SK-N-SH (cell line): ENCODE measurements around the gene TNFRSF12A. TPM values are rescaled to one million over a fixed set of nuclear protein-coding genes. Genes with fewer than 3 reads are reported as not detected.

Source experiments
- CTCF ChIA-PET: fragments of 300-600, 350-600 bp; formaldehyde crosslinking; extraction: SDS; loops from one replicate; lab custom pipeline; 2021; lab: Yijun Ruan, JAX
- POLR2A ChIA-PET: fragments of 350-600 bp; sonication (Branson Sonifier 250); formaldehyde crosslinking; extraction: SDS; loops from one replicate; lab custom pipeline; 2020; ENCODE audit warnings: antibody characterized with exemption, inconsistent platforms; lab: Yijun Ruan, JAX
- DNase-seq: peaks from one replicate; pipeline ENCODE4 v3.0.0; 2012
- H2AFZ ChIP-seq: fragments of 200-600 bp; sonication (generic); 2 replicates; pipeline ENCODE4 v1.8.1; 2016; ENCODE audit warnings: antibody characterized with exemption, mild to moderate bottlenecking, low read depth
- H3F3A ChIP-seq: fragments of 200-600 bp; sonication (generic); replicated peaks from 2 replicates; pipeline ENCODE3; 2016; ENCODE audit warnings: antibody characterized with exemption, mild to moderate bottlenecking; ENCODE audit not compliant: insufficient read depth
- H3K27ac ChIP-seq, 2 experiments: fragments of 200-500 bp in 1 of 2; fragments of 200-600 bp in 1 of 2; sonication (Bioruptor generic) in 1 of 2; sonication (generic), shearing (Covaris generic) in 1 of 2; 2 replicates each; pipeline versions ENCODE4 v1.5.1 to v1.6.1; 2014 to 2016; ENCODE audit warnings: low read depth in 2 of 2, inconsistent platforms in 1 of 2, low read length in 1 of 2, mild to moderate bottlenecking in 1 of 2, mixed read lengths in 1 of 2
- H3K27me3 ChIP-seq: fragments of 200-600 bp; sonication (generic), shearing (Covaris generic); 2 replicates; pipeline ENCODE4 v1.6.1; 2016; ENCODE audit warnings: mixed run types; ENCODE audit not compliant: insufficient read depth
- H3K36me3 ChIP-seq, 2 experiments: fragments of 200-500 bp in 1 of 2; fragments of 200-600 bp in 1 of 2; sonication (Bioruptor generic) in 1 of 2; sonication (generic) in 1 of 2; replicated peaks in 1 of 2; 2 replicates each; pipeline versions ENCODE3 to v1.5.1; 2014 to 2016; ENCODE audit warnings: low read length in 1 of 2, mild to moderate bottlenecking in 1 of 2; ENCODE audit not compliant: insufficient read depth in 2 of 2, control insufficient read depth in 1 of 2
- H3K4me1 ChIP-seq, 2 experiments: fragments of 200-500 bp in 1 of 2; fragments of 200-600 bp in 1 of 2; sonication (Bioruptor generic) in 1 of 2; sonication (generic), shearing (Covaris generic) in 1 of 2; 2 replicates each; pipeline versions ENCODE4 v1.5.1 to v1.6.1; 2014 to 2016; ENCODE audit warnings: low read depth in 1 of 2, low read length in 1 of 2, mixed run types in 1 of 2; ENCODE audit not compliant: insufficient read depth in 2 of 2, control insufficient read depth in 1 of 2
- H3K4me2 ChIP-seq: fragments of 200-600 bp; sonication (generic), shearing (Covaris generic); 2 replicates; pipeline ENCODE4 v1.6.1; 2017; ENCODE audit warnings: mixed run types
- H3K4me3 ChIP-seq, 2 experiments: fragments of 200-500 bp in 1 of 2; fragments of 200-600 bp in 1 of 2; sonication (Bioruptor generic) in 1 of 2; sonication (generic), shearing (Covaris generic) in 1 of 2; 2 replicates each; pipeline versions ENCODE4 v1.5.1 to v1.8.1; 2014 to 2016; ENCODE audit warnings: low read depth in 2 of 2, inconsistent platforms in 1 of 2, low read length in 1 of 2, mild to moderate bottlenecking in 1 of 2, mixed read lengths in 1 of 2, moderate library complexity in 1 of 2
- H3K79me2 ChIP-seq: fragments of 200-600 bp; sonication (generic); 2 replicates; pipeline ENCODE4 v1.8.1; 2017; ENCODE audit warnings: mild to moderate bottlenecking; ENCODE audit not compliant: insufficient read depth
- H3K9ac ChIP-seq: fragments of 200-600 bp; sonication (generic); 2 replicates; pipeline ENCODE4 v1.6.1; 2017; ENCODE audit warnings: mixed run types
- H3K9me2 ChIP-seq: fragments of 200-600 bp; sonication (generic); 2 replicates; pipeline ENCODE4 v1.6.1; 2017; ENCODE audit warnings: mixed run types
- H3K9me3 ChIP-seq: fragments of 200-600 bp; sonication (generic); 2 replicates; pipeline ENCODE4 v1.6.1; 2017; ENCODE audit warnings: mixed run types, mild to moderate bottlenecking, moderate library complexity
- H4K20me1 ChIP-seq: fragments of 200-600 bp; sonication (generic); 2 replicates; pipeline ENCODE4 v1.6.1; 2017; ENCODE audit warnings: mild to moderate bottlenecking, mixed run types; ENCODE audit not compliant: insufficient read depth
- CTCF ChIP-seq: fragments of 200-600 bp; sonication (generic); IDR thresholded peaks from 2 replicates; pipeline ENCODE4 v1.6.1; 2017; ENCODE audit warnings: antibody characterized with exemption, mild to moderate bottlenecking, moderate library complexity
- FOXJ3 ChIP-seq: sonication (generic); formaldehyde crosslinking; IDR thresholded peaks from 2 replicates; pipeline ENCODE4 v1.5.1; 2020; ENCODE audit warnings: mild to moderate bottlenecking, missing genetic modification reagents
- GABPA ChIP-seq: IDR thresholded peaks from 2 replicates; pipeline ENCODE4 v1.4.0; 2012; ENCODE audit warnings: low read depth, mild to moderate bottlenecking
- JUND ChIP-seq: IDR thresholded peaks from 2 replicates; pipeline ENCODE4 v1.4.0; 2012
- NRF1 ChIP-seq: IDR thresholded peaks from 2 replicates; pipeline ENCODE4 v1.6.1; 2012; ENCODE audit warnings: low read depth, mild to moderate bottlenecking, low read length
- POLR2AphosphoS5 ChIP-seq: IDR thresholded peaks from 2 replicates; pipeline ENCODE4 v1.6.1; 2012; ENCODE audit warnings: low read depth, low read length
- RAD21 ChIP-seq: IDR thresholded peaks from 2 replicates; pipeline ENCODE4 v1.6.1; 2012; ENCODE audit warnings: mild to moderate bottlenecking, low read length
- RXRA ChIP-seq: IDR thresholded peaks from 2 replicates; pipeline ENCODE4 v1.4.0; 2012; ENCODE audit warnings: low read depth, mild to moderate bottlenecking, borderline replicate concordance
- TAF1 ChIP-seq: IDR thresholded peaks from 2 replicates; pipeline ENCODE4 v1.6.1; 2012; ENCODE audit warnings: low read depth, mild to moderate bottlenecking, low read length, moderate library complexity, borderline replicate concordance
- USF1 ChIP-seq: IDR thresholded peaks from 2 replicates; pipeline ENCODE4 v1.4.0; 2012; ENCODE audit warnings: low read depth, borderline replicate concordance
- WGBS: methylation state at CpG from one replicate; pipeline ENCODE4 v1.1.6; 2017; ENCODE audit warnings: low lambda C conversion rate; 5-methylcytosine and 5-hydroxymethylcytosine counted together
- polyA plus RNA-seq, 3 experiments: library from polyadenylated mRNA; depleted of rRNA; stranded (reverse); fragments of >200 nt; gene quantifications; 2 replicates each; pipeline ENCODE4 v1.2.3, GENCODE V29; 2012
- TF ChIP-seq, protein P1 (sequence below): IDR thresholded peaks from 2 replicates; pipeline ENCODE4 v1.4.0; 2012; ENCODE audit warnings: low read depth
- TF ChIP-seq, protein P2 (sequence below): fragments of 150-350 bp; IDR thresholded peaks from 2 replicates; pipeline ENCODE4 v1.6.1; 2017; ENCODE audit warnings: antibody characterized with exemption, low read length, low read depth, borderline replicate concordance
- TF ChIP-seq, protein P3 (sequence below): IDR thresholded peaks from 2 replicates; pipeline ENCODE4 v1.4.0; 2012; ENCODE audit warnings: low read depth, borderline replicate concordance

TNFRSF12A gene
- polyA plus RNA-seq, 1 of the 3 experiments (the other 2 are of a cell fraction), result 374 TPM

DNA sequence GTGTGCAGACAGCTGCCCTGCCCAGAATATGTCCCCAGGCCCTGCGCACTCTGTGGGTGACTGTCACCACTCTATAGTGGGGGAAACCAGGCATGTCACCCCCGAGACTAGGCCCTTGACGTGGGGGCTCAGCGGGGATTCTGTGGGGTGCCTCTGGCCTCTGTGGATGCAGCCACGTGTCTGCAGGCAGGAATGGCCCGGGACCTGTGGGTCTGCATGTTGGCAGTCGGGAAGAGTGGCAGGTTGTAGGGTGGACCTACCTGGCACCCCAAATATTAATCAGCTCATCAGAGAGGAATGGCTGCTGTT lies 46.2 kb downstream of the TNFRSF12A start:
- peak overlapping the region; percentile 46; the same call in 1 of the 2 replicates for H3K4me2 ChIP-seq
- H3K4me3 ChIP-seq, result no peak overlapping the region; a peak in 1 of 4 replicates
- no peak overlapping the region for H3K27ac ChIP-seq
- no peaks in the 10 kb centered on the region for H3K9me3 ChIP-seq
- H3K36me3 ChIP-seq, result no peaks in the 10 kb centered on the region
- 85% methylated on average over 4 of the region's 7 CpGs for WGBS
- DNase-seq, result no peak
- H3K79me2 ChIP-seq, result no peaks in the 10 kb centered on the region
- CTCF ChIA-PET, result interaction anchor here (1.8 to 3.9 kb wide), 2 partner anchors 32 to 37 kb away, joined by 5 to 26 read pairs; no protein-coding TSS in a partner anchor
- H3K4me1 ChIP-seq, result no peaks in the 10 kb centered on the region; a peak in 1 of 4 replicates
- POLR2A ChIA-PET, result no interaction called here
- TF ChIP-seq TAF1 (no peak), RXRA (no peak), JUND (no peak), POLR2AphosphoS5 (no peak), FOXJ3 (CRISPR knock-in tag) (no peak), NRF1 (no peak), USF1 (no peak), CTCF (no peak), GABPA (no peak), RAD21 (no peak)
- TF ChIP-seq, protein P1, sequence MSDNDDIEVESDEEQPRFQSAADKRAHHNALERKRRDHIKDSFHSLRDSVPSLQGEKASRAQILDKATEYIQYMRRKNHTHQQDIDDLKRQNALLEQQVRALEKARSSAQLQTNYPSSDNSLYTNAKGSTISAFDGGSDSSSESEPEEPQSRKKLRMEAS, result no peak
- TF ChIP-seq, protein P2, sequence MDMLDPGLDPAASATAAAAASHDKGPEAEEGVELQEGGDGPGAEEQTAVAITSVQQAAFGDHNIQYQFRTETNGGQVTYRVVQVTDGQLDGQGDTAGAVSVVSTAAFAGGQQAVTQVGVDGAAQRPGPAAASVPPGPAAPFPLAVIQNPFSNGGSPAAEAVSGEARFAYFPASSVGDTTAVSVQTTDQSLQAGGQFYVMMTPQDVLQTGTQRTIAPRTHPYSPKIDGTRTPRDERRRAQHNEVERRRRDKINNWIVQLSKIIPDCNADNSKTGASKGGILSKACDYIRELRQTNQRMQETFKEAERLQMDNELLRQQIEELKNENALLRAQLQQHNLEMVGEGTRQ, result no peak
- TF ChIP-seq, protein P3, sequence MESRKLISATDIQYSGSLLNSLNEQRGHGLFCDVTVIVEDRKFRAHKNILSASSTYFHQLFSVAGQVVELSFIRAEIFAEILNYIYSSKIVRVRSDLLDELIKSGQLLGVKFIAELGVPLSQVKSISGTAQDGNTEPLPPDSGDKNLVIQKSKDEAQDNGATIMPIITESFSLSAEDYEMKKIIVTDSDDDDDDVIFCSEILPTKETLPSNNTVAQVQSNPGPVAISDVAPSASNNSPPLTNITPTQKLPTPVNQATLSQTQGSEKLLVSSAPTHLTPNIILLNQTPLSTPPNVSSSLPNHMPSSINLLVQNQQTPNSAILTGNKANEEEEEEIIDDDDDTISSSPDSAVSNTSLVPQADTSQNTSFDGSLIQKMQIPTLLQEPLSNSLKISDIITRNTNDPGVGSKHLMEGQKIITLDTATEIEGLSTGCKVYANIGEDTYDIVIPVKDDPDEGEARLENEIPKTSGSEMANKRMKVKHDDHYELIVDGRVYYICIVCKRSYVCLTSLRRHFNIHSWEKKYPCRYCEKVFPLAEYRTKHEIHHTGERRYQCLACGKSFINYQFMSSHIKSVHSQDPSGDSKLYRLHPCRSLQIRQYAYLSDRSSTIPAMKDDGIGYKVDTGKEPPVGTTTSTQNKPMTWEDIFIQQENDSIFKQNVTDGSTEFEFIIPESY, result no peak
- H3K27me3 ChIP-seq, result no peaks in the 10 kb centered on the region
- no peaks in the 10 kb centered on the region for H3F3A ChIP-seq
- no peak overlapping the region for H2AFZ ChIP-seq
- no peaks in the 10 kb centered on the region for H3K9me2 ChIP-seq
- no peaks in the 10 kb centered on the region for H4K20me1 ChIP-seq
- no peak overlapping the region for H3K9ac ChIP-seq
